Raji (cell line): ENCODE results near the gene EGFLAM.

Source experiments
- POLR2A ChIP-seq: IDR thresholded peaks from 2 replicates; pipeline ENCODE4 v1.6.1; 2011; ENCODE audit warnings: low read depth, low read length, control low read depth; ENCODE audit not compliant: insufficient read depth

Gene EGFLAM

GRCh38 chr5:38426986-38427950 is 168.9 kb downstream of the EGFLAM start:
- no peak for TF ChIP-seq POLR2A

- no peak for TF ChIP-seq POLR2A
These were observed 173.0 kb downstream of the EGFLAM start for GRCh38 chr5:38431242-38431853.

GRCh38 chr5:38433160-38433861 is 175.0 kb downstream of the EGFLAM start:
- TF ChIP-seq POLR2A: no peak

GRCh38 chr5:38434966-38435705 is 176.8 kb downstream of the EGFLAM start:
- no peak for TF ChIP-seq POLR2A

DNA sequence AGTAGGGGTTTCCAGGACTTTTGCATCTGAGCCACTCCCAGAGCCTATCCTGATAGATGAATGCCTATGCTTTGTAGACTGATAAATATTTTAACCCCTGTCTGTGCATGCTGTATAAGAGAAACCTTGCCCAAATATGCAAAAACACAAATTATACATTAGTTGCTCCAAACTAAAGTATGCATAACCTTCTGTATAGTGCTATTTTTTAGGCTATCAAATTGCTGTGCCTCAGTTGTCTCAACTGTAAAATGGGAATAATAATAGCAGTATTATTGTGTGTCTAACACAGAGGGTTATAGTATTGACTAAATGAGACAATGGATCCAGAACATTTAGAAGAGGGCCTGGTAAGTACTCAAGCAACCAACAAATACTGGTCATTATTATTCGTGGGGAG is 180.4 kb downstream of the EGFLAM start:
- TF ChIP-seq POLR2A: no peak

DNA sequence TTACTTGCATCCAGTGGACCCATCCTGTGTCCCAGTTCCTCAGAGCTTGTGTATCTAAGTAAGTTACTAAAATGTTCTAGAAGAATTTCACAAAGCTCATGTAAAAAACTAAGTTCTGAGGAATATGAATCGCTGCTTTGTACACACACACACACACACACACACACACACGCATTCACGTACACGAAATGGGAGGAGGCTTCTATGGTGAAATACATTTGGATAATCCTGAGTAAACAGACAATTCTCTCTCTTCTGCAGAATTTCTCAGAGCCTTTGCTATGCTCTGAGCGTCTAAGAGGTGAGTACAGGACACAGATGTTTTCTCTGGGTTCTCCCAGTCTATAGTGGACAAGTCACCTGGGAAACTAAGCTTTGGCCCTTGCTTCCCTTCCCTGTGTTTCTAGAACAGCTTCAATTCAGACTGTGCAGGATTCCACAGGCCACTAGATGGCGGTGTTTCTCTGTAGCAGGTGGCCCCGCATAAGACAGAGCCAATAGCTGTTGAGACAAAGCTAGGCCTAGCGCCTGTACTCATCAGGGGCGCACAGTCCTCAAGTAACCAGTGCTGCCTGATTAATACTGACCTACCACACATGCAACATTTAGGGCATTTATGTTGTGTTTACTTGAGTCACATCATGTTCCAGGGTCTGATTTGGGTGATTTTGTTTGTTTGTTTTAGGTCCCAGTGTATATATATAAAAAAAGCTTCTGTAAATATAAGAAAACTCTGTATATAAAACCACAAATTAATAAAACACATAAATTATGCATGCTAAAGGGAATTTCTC is 183.3 kb downstream of the EGFLAM start:
- no peak for TF ChIP-seq POLR2A

- TF ChIP-seq POLR2A: no peak
These were observed 183.9 kb downstream of the EGFLAM start for GRCh38 chr5:38442247-38442573.

- TF ChIP-seq POLR2A: no peak
These were observed 185.0 kb downstream of the EGFLAM start for GRCh38 chr5:38443390-38443789.

DNA sequence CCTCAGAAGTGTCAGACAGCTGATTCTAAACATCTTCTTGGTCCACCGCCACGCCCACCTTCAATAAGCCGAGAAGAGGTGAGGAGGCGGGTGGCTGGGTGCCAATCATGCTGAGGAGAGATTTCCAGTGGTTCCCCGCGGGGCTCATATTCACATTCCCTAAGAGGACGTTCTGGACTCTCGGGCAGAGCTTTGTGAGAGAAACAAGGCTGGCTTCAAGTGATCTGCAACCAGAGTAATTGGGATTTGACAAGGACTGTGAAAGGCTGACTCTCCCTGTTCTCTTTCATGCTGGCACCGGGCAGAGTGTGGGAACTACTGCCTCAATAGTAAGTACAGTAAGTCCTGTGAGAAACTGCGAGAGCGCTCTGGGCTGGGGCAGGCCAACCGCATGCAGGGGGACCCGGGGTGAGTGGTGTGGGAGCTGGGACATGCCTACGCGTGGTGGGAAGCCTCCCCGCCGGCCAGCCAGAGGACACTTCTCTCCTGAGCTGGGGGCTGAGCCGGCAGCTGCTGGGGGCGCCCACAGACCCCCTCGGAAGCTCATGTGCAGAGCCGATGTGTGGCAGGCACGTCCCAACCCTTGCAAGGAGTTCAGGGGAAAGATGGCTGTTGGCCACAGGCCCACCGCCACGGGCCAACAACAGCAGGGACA is 187.1 kb downstream of the EGFLAM start:
- TF ChIP-seq POLR2A: no peak

GRCh38 chr5:38446029-38446522 is 187.7 kb downstream of the EGFLAM start:
- TF ChIP-seq POLR2A: no peak

- TF ChIP-seq POLR2A: no peak
These were observed 188.7 kb downstream of the EGFLAM start for GRCh38 chr5:38447056-38447455.

GRCh38 chr5:38447786-38448185 is 189.4 kb downstream of the EGFLAM start:
- TF ChIP-seq POLR2A: no peak

DNA sequence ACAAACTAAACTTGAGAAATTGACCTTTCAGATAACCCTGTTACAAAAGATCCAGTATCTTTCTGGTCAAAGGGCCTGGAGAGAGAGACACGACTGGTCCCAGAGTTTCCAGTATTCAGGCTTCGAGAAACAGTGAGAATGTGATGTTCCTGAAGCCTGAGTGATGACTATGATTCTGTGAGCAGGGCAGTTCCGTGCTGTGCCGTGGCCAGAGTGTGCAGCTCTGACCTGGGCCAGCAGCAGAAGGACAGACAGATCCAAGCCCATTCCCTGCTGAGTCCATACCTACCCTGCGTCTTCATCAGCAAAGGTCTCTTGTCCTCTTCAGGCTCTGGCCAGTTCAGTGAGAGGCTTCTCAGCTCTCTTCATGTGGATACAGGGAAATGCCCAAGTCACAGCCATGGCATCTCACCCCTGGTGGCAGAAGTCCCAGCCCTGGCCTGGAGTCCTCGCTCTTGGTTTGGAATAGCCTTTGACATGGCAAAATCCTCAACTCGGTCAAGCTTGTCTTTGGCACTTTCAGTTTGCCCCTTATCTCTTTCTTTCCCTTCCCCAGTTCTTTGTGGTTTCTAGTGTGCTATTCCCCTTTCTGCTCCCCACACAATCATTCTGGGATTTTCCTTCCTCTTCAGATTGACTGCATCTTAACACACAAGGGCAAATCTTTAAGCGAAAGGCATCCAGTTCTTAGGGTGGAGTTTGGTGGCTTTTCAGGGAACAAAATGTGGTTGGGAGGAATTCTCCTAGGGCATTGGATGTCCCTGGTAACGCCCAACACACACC is 190.4 kb downstream of the EGFLAM start:
- TF ChIP-seq POLR2A: no peak
